HuH-7 (cell line): ENCODE results near the gene STAG3.

Source experiments
- DNase-seq: peaks from one replicate; pipeline ENCODE4 v3.0.0; 2011; ENCODE audit warnings: low spot score

The STAG3 gene

DNA sequence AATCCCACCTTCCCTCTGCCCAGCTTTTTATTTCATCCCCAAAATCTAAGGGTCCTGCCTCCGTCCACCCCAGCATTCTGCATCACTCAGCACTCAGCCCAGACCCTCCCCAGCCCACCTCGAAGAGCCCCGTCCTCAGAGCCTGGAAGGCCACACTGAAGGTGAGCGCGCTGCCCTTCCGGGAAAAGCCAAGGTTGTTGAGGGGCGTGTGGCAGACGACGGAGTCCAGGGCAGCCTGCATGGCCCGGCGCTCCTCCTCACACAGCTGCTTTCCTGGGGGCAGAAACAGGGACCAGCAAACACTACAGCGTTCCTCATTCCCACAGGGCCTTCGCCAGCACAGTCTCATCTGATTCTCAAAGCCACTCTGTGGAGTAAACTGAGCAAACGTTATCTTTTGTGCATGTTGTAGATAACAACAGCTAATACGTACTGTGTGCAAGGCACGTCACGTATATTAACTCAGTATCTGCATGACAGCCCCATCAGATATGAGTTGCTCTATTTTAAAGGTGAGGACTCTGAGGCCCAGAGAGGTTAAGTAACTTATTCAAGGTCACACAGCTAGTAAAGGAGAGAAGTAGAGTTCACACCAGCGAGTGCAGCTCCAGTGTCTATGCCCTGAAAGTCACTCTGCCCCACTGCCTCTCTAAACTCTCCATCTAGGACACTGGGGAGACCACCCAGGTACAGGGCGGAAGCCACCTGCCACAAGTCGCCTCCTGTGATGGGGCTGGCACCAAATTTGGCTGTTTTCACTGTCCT lies 22.0 kb upstream of the STAG3 start:
- no peak for DNase-seq

DNA sequence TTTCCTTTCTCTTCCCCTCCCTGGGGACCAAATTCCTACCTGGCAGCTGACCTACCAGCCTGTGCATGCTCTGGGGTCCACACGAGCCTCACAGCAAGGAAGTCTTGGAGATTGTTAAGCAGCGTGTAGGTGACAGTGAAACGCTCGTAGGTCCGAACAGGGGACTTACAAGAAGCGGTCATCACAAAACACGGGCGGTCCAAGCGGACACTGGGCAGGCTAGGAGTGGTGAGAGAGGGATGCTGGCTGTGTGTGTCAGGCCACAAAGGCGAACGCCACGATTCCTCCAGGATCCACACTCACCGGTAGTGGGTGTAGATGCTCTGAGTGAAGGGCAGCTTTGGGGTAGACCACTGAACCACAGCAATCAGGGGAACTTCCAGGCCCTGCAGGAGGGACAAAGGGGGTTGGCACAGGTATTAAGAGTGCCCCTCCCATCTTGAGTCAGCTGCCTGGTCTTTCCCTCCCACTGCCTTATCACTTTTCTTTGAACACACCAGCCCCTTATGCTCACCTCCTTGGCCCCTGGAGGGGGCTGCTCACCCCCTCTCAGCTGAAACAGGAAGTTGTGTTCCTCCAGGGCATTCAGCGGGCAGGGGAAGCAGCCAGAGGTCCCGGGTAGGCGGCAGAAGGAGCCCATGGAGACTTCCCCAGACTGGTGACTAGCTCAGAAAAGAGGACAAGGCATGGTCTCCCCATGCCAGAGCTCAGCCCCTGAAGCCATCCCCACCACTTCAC lies 21.2 kb upstream of the STAG3 start:
- DNase-seq: no peak

DNA sequence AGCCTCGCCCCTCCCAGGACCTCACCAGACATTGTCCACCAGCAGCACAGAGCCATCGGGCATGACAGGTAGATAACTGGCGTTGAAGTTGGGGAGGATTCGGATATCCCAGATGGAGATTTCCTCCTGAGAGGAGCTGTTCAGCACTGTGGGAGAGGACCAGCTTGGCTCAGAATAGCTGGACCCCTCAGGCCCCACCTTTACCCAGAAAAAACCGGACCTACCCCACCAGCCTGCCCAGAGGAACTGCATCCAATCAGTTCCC lies 20.7 kb upstream of the STAG3 start:
- DNase-seq: no peak

DNA sequence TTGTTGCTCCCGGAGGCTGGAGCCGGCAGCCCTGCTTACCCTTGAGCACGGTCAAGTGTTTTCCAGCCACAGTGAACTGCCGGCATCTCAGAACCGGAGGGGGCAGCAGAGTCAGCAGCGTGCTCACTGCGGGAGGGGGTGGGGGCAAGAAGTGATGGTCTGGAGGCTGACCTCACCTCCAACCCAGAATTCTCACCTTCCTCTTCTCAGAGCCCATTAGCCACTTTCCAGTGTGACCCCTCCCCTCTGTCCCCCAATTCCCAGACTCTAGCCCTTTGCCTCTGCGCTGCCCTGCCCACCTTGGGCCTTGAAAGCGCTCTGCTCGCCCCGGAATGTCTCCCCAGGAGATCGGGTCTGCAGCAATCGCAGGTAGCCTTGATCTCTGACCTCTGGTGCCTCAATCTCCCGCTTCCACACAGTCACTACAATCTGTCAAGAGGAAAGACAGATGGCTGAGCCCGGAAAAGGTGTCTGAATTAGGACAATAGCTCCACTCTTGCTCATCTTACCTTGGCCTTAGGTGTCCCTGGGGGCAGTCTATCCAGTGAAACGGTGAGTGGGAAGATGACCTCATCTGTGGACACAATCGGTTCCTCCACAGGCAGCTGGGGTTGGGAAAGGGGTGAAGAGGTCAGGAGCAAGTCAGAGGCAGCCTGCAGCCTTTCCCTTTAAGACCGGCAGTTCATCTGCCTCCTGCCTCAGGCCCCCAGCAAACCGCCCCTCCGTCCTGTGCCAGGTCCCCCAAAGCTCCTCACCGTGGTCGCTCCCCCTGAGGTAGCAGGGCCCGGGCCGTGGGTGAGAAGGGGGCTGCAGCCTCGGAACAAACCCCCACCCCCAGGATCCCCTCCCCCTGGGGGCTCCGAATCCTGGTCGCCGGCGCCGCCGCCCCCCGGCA lies 20.1 kb upstream of the STAG3 start:
- DNase-seq: peak; percentile 87

DNA sequence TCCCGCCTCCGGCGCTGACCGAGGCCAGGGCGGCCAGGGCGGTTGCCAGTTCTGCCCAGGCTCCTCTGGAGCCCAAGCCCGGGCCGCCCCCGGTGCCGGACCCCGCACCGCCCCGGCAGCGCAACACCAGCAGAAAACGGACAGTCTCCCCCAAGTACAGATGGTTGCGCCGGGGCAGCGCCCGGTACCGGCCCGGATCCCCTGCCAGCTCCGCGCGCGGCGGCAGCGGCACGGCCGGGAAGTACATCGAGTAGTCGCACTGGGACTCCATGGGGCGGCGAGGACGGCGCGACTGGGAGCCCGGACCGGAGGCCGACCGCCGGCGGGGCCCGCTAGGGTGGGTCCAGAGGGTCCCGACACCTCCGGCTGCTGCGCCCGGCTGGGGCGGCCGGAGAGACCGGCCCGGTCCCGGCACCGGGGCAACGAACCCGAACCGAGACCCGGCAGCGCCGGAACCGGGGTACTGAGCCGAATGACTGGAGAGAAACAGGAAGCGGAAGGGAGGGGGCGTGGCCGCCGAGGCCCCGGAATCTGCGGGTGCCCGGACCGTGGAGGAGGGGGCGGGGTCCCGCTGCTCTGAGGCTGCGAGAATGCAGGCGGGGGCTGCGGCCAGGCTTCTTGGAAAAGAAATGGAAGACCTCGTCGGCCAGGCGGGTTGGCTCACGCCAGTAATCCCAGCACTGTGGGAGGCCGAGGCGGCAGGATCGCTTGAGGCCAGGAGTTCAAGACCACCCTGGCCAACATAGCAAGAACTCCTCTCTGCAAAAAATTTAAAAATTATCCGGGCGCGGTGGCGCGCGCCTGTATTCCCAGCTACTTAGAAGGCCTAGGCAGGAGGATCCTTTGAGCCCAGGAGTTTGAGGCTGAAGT lies 19.3 kb upstream of the STAG3 start, which contains the start of gene TRAPPC14:
TRAPPC14 (minus strand) TSS at position 495 of the 870 bp plus-strand sequence; CDS start at position 271, 224 bp downstream.
- peak; percentile 97 for DNase-seq

DNA sequence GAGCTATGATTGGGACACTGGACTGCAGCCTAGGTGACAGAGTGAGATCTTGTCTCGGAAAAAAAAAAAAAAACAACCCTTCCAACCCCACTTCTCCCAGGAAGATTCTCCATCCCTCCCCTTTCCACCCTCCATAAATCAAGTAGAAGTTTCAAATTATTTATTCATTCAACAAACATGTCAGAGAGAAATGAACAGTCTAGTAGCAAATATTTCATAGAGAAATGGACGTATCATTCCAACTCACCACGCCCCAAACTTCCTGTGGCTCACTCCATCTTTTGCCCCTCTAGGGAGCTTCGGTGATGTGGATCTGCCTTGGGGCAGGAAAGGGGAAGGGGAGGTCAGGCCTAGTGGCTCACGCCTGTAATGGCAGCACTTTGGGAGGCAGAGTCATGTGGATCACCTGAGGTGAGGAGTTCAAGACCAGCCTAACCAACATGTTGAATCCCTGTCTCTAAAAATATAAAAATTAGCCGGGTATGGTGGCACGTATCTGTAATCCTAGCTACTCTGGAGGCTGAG lies 18.6 kb upstream of the STAG3 start:
- DNase-seq: no peak

- no peak for DNase-seq
These were observed 17.7 kb upstream of the STAG3 start for GRCh38 chr7:100160067-100160466.

GRCh38 chr7:100163006-100163531 lies 14.6 kb upstream of the STAG3 start:
- no peak for DNase-seq

GRCh38 chr7:100163871-100164270 lies 13.8 kb upstream of the STAG3 start:
- no peak for DNase-seq

DNA sequence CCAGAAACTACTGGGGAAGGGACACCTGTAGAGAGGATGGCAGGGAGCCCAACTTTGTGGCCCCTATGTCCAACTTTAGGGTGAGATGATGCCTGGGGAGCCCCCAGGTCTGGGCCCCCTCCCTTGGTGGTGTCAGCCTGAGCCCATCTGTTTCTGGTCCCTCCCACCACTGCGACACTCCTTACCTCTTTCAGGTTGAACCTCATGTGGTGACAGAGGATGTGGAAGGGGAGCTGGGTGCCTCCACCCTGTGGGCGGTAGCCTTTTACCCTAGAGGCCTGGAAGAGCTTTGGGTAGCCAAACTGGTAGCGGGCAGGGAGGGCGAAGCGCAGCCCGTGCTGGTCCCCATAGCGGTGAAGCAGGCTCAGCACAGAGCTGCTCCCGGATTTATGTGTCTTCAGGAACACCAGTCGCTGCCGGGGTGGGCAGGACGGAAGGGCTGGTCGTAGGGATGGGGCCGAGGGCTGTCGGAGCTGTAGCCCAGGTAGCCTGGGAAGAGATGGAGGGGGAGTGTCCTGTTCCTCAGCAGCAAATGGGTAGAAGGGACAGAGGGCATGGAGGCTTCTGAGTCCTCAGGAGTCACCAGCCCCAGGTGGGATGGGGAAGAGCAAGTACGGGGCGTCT lies 11.3 kb upstream of the STAG3 start:
- no peak for DNase-seq

DNA sequence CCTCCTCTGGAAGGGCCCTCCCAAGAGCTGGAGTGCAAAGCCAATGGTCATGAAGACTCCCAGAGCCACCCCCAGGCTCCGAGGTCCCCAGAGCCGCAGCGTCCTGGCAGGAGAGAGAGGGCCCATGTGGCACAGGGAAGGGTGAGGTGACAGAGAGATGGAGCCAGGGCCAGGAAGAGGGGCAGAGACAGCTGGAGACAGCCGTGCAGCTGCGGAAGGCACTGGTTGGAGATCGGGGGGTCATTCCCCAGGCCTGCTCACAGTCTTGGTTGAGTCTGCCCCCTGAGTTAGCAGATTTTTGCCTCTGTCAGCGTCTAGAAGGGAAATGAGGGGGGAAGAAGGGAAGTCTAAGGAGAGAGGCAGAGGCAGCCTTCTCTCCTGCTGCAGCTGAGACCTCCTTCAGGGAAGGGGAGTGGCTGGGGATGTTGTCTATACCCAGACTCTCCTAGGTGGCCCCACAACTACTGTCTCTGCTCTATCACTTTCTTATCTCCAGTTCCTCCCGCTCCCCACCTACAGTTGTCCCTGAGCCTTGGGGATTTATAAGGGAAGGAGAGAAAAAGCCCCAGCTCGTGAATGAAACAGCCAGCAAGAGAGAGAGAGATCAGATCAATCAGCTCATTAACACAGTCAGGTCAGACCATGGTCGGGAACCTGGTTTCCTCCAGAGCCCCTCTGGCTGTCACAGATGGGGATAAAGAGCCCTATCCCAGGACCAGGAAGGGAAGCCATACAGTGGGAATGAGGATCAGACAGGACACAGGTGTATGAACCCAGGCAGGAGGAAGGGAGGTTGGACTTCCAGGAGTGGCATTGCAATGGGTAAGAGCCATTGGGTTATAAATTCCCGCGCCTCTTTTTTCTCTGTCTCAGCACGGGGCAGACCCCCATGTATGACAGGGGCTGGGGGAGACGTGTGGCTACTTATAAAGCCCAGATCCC lies 10.5 kb upstream of the STAG3 start:
- DNase-seq: no peak

GRCh38 chr7:100167912-100168323 lies 9.8 kb upstream of the STAG3 start:
- no peak for DNase-seq

GRCh38 chr7:100169147-100169850 lies 8.4 kb upstream of the STAG3 start:
- DNase-seq: no peak

DNA sequence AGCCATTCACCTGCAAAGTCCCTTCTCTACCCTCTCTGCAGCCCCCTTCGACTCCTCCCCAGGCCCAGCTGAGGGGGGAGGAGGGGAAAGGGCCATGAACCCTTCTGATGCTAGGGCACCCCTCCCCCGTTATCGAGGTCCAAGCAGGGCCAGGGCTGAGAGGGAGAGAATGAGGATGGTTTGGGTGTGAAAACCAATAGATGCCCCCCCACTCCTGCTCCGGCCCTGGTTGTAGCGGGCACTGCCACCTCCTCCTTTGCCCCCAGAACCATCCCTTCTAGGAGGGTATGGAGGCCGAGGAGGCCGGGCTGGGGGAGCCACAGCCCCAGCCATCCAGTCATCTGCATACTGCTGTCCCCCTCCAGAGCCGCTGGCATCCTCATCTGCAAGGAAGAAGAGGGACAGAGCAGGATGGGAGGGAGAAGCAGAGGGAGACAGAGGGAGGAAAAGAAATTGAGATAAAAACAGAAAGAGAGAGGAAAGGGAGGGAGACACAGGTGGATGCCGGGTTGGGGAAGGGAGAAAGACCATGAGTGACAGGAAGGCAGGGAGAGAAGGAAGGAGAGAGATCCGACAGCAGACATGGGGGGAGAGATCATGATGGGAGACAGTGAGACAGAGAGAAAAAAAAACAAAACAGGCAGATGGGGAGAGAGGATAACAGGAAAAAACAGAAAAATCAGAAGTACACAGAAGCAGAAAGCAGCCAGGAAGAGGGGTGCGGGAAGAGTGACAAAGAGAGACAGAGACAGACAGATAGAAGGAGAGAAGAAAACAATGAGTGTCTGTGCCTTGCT lies 7.4 kb upstream of the STAG3 start:
- DNase-seq: no peak

DNA sequence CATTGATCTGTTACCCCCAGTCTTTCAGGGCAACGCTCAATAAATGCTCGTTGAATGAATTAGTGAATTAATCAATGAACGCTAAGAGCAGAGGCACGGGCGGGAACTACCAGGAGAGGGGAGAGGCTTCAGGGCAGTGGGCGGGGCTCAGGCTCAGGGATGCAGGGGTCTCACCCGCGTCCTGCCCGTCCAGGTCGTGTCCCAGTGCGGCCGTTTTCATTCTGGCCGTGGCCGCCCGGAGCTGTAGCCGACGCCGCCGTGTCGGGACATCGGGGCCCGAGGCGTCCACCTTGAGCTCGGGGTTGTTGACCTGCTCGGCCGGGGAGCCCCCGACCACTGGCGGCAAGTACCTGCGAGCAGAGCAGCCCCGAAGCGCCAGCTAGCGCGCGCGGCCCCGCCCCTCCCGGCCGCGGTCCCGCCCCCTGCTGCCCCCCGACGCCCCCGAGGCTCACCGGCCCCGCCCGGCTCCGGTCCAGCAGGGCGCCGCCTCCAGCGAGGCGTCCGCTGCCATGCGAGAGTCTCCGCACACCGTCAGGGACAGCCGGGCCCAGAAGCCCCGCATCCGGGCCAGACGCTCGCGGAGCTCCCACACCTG lies 6.5 kb upstream of the STAG3 start:
- DNase-seq: no peak

DNA sequence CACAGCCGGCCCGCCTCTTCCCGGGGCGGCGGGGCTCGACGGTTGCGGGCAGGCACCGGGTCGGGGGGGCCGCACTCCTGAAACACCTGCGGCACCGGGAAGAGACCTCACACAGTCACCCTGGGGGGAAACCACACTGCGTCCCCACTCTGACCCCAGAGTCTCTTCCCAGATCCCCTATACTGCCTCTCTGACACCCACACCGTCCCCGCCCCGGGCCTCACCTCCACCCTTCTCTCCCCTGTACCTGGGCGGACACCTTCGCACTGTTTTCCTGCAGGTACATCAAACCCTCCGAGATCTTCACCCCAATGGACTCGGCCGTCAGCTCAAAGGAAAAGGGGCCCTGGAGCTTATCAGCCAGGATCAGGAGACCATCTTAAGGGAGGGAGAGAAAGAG lies 5.9 kb upstream of the STAG3 start:
- DNase-seq: no peak

- no peak for DNase-seq
These were observed 3.8 kb upstream of the STAG3 start for GRCh38 chr7:100173806-100174495.
